CD4-positive, alpha-beta memory T cell (primary cell): ENCODE results near the gene NDUFB10. TPM values are rescaled to one million over a fixed set of nuclear protein-coding genes. Genes with fewer than 3 reads are reported as not detected.

ENCODE experiments used
- CTCF ChIA-PET: fragments of 350-600 bp; sonication (Branson Sonifier 250); formaldehyde crosslinking; loops from one replicate; lab custom pipeline; 2021; ENCODE audit warnings: inconsistent platforms; ENCODE audit not compliant: partially characterized antibody; lab: Charles Lee
- POLR2A ChIA-PET: fragments of 350-600 bp; sonication (Branson Sonifier 250); formaldehyde crosslinking; loops from one replicate; lab custom pipeline; 2021; ENCODE audit not compliant: partially characterized antibody; lab: Charles Lee
- DNase-seq, 5 donors: peaks; one replicate each; pipeline versions ENCODE4 v3.0.0 to v3.0.0-alpha.2; 2020 to 2022; ENCODE audit warnings: mixed read lengths in 1 of 5
- H3K27ac ChIP-seq: one replicate; pipeline ENCODE4 v1.7.0; 2013; ENCODE audit warnings: low read depth, low read length
- H3K27me3 ChIP-seq: 2 replicates; pipeline ENCODE4 v1.7.0; 2013; ENCODE audit warnings: mild to moderate bottlenecking, low read length, moderate library complexity; ENCODE audit not compliant: insufficient read depth
- H3K36me3 ChIP-seq: 2 replicates; pipeline ENCODE4 v1.7.0; 2013; ENCODE audit warnings: mild to moderate bottlenecking, low read length, moderate library complexity; ENCODE audit not compliant: insufficient read depth
- H3K4me1 ChIP-seq: 2 replicates; pipeline ENCODE4 v1.7.0; 2013; ENCODE audit warnings: mild to moderate bottlenecking, low read length, moderate library complexity; ENCODE audit not compliant: insufficient read depth
- H3K4me3 ChIP-seq, 2 donors: one replicate each; pipeline ENCODE4 v1.7.0; 2013; ENCODE audit warnings: low read length in 2 of 2, mild to moderate bottlenecking in 1 of 2
- H3K9me3 ChIP-seq, 2 donors: one replicate each; pipeline ENCODE4 v1.7.0; 2013; ENCODE audit warnings: low read length in 2 of 2, control low read depth in 1 of 2; ENCODE audit not compliant: control insufficient read depth in 1 of 2
- H3K27ac Mint-ChIP-seq, 7 donors: one replicate each; pipeline ENCODE4 v1.8.0; 2020 to 2021; ENCODE audit warnings: mixed read lengths in 7 of 7, mild to moderate bottlenecking in 6 of 7, inconsistent platforms in 3 of 7, moderate library complexity in 3 of 7
- H3K27me3 Mint-ChIP-seq, 2 donors: one replicate each; pipeline ENCODE4 v1.8.0; 2020 to 2021; ENCODE audit warnings: mixed read lengths in 2 of 2
- H3K36me3 Mint-ChIP-seq, 2 donors: one replicate each; pipeline ENCODE4 v1.8.0; 2020 to 2021; ENCODE audit warnings: mixed read lengths in 2 of 2, inconsistent platforms in 1 of 2, mild to moderate bottlenecking in 1 of 2
- H3K4me1 Mint-ChIP-seq, 4 donors: one replicate each; pipeline ENCODE4 v1.8.0; 2020 to 2021; ENCODE audit warnings: mixed read lengths in 4 of 4, mild to moderate bottlenecking in 1 of 4
- H3K4me3 Mint-ChIP-seq, 8 donors: one replicate each; pipeline ENCODE4 v1.8.0; 2020 to 2021; ENCODE audit warnings: mixed read lengths in 8 of 8, mild to moderate bottlenecking in 7 of 8, moderate library complexity in 6 of 8, inconsistent platforms in 3 of 8
- H3K9me3 Mint-ChIP-seq, 8 donors: one replicate each; pipeline ENCODE4 v1.8.0; 2020 to 2021; ENCODE audit warnings: mixed read lengths in 8 of 8, mild to moderate bottlenecking in 5 of 8, inconsistent platforms in 3 of 8, moderate library complexity in 1 of 8
- intact Hi-C: fragments of 100-400 bp; cut with micrococcal nuclease; formaldehyde crosslinking; loops from one replicate; pipeline ENCODE4 v1.15.1; 2023
- polyA plus RNA-seq, 2 donors: library from polyadenylated mRNA; unstranded; fragments of 300-500 nt; fragmentation: Illumina TruSeq; gene quantifications; one replicate each; pipeline ENCODE4 v1.2.3, GENCODE V29; 2021
- total RNA-seq, 2 experiments: library from RNA; stranded (reverse); gene quantifications; one replicate each; pipeline ENCODE4 v1.2.3, GENCODE V29; 2021

NDUFB10 gene
- total and polyA plus RNA-seq, 4 experiments from 2014 or later, result 76.5 to 223 (median 146) TPM

DNA sequence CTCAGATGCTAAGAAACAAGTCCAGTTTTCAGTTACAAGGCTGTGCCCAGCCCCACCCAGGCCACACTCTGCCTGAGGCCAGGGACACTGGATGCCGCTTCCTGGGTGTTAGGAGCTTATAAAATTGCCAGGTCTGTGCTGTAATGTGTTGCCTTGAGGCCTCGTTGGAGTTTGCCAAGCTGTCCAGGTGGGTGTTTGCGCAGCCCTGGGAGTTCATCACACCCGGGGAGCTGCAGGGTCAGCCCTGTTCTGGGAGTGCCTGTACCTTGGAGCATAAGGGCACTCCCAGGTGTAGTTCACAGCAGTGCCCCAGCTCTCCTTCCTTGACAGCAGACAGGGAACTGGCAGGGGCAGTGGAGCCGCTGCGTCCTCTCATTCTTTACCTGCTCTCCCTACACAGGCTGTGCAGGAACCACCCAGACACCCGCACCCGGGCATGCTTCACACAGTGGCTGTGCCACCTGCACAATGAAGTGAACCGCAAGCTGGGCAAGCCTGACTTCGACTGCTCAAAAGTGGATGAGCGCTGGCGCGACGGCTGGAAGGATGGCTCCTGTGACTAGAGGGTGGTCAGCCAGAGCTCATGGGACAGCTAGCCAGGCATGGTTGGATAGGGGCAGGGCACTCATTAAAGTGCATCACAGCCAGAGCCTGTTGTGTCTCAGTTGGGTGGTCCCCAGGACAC, 26.3 kb downstream of the NDUFB10 start:
- peaks cover 4% of the 10 kb centered on the region for H3K36me3 ChIP-seq
- CTCF ChIA-PET, result interaction anchor here (2.1 kb wide), 1 partner anchor 18 kb away, joined by 8 read pairs; no protein-coding TSS in a partner anchor
- H3K36me3 Mint-ChIP-seq, result peaks cover 6 to 10% of the 10 kb centered on the region in 2 donors
- H3K4me1 Mint-ChIP-seq, result peaks cover 6 to 33% (median 20%) of the 10 kb centered on the region in 4 donors
- intact Hi-C loops, result no loop called here
- peaks cover 31% of the 10 kb centered on the region for H3K4me1 ChIP-seq
- peaks cover 15% of the 10 kb centered on the region for H3K27me3 ChIP-seq
- no peak for DNase-seq
- no peaks in the 10 kb centered on the region for H3K9me3 ChIP-seq
- H3K27ac ChIP-seq, result no peak overlapping the region
- H3K4me3 ChIP-seq, result no peak overlapping the region
- peak overlapping the region in 3 of 7 donors; percentile 54 to 69 (median 55) for H3K27ac Mint-ChIP-seq
- H3K9me3 Mint-ChIP-seq, result no peaks in the 10 kb centered on the region
- peak overlapping the region in 7 of 8 donors; percentile 6 to 79 (median 77) for H3K4me3 Mint-ChIP-seq
- peaks cover 14 to 16% of the 10 kb centered on the region in 2 donors for H3K27me3 Mint-ChIP-seq
- POLR2A ChIA-PET, result interaction anchor here (1.1 to 7.5 kb wide), 5 partner anchors 9 to 229 kb away, joined by 3 to 99 read pairs (median 4); partner anchors contain the start of genes NDUFB10, PGP, RNF151 and RPS2

- POLR2A ChIA-PET, result interaction anchor here (0.8 to 7.5 kb wide), 4 partner anchors 16 to 26 kb away, joined by 3 to 99 read pairs (median 6); partner anchors contain the start of genes NDUFB10, RNF151, RPS2 and TBL3
- Histone ChIP-seq H3K9me3 (no peaks in the 10 kb centered on the region), H3K4me3 (no peak overlapping the region), H3K4me1 (peaks cover 43% of the 10 kb centered on the region), H3K27ac (no peak overlapping the region), H3K27me3 (no peaks in the 10 kb centered on the region), H3K36me3 (peaks cover 4% of the 10 kb centered on the region)
- intact Hi-C loops, result no loop called here
- DNase-seq, result no peak
- H3K27me3 Mint-ChIP-seq, result peaks cover 6 to 9% of the 10 kb centered on the region in 2 donors
- peak overlapping the region in 1 of 7 donors; percentile 68 for H3K27ac Mint-ChIP-seq
- H3K9me3 Mint-ChIP-seq, result no peaks in the 10 kb centered on the region
- H3K4me1 Mint-ChIP-seq, result peaks cover 10 to 43% (median 27%) of the 10 kb centered on the region in 4 donors
- H3K36me3 Mint-ChIP-seq, result peaks cover 6 to 10% of the 10 kb centered on the region in 2 donors
- CTCF ChIA-PET, result interaction anchor here (3.3 kb wide), 1 partner anchor 17 kb away, joined by 13 read pairs; no protein-coding TSS in a partner anchor
- peak overlapping the region in 1 of 8 donors; percentile 60 for H3K4me3 Mint-ChIP-seq
Measured at GRCh38 chr16:1987198-1987597, 27.9 kb downstream of the NDUFB10 start.

DNA sequence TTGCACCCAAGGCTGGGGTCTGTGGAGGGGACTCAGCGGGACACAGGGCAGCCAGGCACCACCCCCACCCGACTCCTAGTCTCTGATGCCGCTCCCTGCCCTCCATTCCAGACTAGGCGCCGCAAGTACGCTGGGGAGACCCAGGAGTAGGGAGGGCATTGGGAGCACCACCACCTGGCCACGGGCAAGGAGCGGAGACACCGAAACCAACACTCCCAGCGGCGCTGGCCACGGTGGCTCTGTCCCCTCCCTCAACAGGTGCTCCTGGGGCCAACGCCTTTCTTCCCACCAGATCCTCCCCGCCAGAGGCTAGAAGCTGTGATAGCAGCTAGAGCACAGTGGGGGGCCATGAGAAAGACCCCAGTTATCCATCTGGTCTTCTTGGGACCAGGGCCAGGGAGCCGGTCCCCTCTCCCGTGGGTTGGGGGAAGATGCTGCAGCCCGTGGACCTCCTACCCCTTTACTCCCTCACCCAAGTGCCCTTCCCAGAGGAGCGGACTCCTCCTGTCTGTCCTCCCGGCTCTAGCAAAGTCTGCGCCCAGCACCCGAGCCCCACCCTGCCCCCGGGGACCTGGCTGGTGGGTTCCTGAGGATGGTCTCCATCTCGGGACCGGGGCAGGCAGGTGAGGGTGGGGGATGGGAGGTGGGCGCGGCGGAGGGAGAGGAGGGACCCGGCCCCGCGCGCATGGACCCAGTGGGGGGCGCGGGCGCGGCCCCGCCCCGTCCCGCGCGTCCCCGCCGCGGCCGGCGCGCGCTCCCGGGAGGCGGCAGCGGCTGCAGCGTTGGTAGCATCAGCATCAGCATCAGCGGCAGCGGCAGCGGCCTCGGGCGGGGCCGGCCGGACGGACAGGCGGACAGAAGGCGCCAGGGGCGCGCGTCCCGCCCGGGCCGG, 30.1 kb downstream of the NDUFB10 start, which contains the start of gene SYNGR3:
SYNGR3 (plus strand) TSS at position 762 of the 892 bp plus-strand sequence. CDS start 133 bp downstream, outside the sequence.
- H3K27me3 ChIP-seq, result no peaks in the 10 kb centered on the region

GRCh38 chr16:1990101-1990350, 30.7 kb downstream of the NDUFB10 start:
- Histone ChIP-seq H3K36me3 (peaks cover 4% of the 10 kb centered on the region), H3K27ac (no peak overlapping the region), H3K4me3 (no peak overlapping the region), H3K4me1 (peaks cover 26% of the 10 kb centered on the region), H3K27me3 (no peaks in the 10 kb centered on the region), H3K9me3 (no peaks in the 10 kb centered on the region)
- DNase-seq, result no peak
- H3K27me3 Mint-ChIP-seq, result peaks cover 6 to 7% of the 10 kb centered on the region in 2 donors
- peaks cover 0 to 1% (median 0%) of the 10 kb centered on the region in 8 donors for H3K9me3 Mint-ChIP-seq
- peaks cover 6 to 9% of the 10 kb centered on the region in 2 donors for H3K36me3 Mint-ChIP-seq
- no peak overlapping the region for H3K4me3 Mint-ChIP-seq
- ChIA-PET CTCF (interaction anchor here (1.6 kb wide), 1 partner anchor 14 kb away, joined by 7 read pairs; no protein-coding TSS in a partner anchor), POLR2A (interaction anchor here (1.1 to 5.7 kb wide), 7 partner anchors 9 to 165 kb away, joined by 3 to 71 read pairs (median 29); partner anchors contain the start of genes MSRB1, NDUFB10, NOXO1 and RPS2)
- intact Hi-C loops, result loop anchor here (2.0 to 5.0 kb wide), 2 partner anchors 17 to 48 kb away; partner anchors contain the start of genes MSRB1 and TBL3
- H3K27ac Mint-ChIP-seq, result no peak overlapping the region
- peaks cover 6 to 30% (median 18%) of the 10 kb centered on the region in 4 donors for H3K4me1 Mint-ChIP-seq

More for the DNA sequence above, 30.1 kb downstream of the NDUFB10 start, which contains the start of gene SYNGR3:
- intact Hi-C loops, result loop anchor here (2.0 to 5.0 kb wide), 2 partner anchors 17 to 47 kb away; partner anchors contain the start of genes MSRB1 and TBL3
- peak within 1 kb of the TSS in 5 of 7 donors; percentile 64 to 89 (median 70) for H3K27ac Mint-ChIP-seq
- H3K4me1 ChIP-seq, result peaks cover 32% of the 10 kb centered on the region
- no peak for DNase-seq
- CTCF ChIA-PET, result interaction anchor here (1.6 to 3.3 kb wide), 2 partner anchors 14 to 151 kb away, joined by 4 to 13 read pairs; no protein-coding TSS in a partner anchor
- POLR2A ChIA-PET, result interaction anchor here (1.9 to 5.7 kb wide), 5 partner anchors 19 to 166 kb away, joined by 7 to 71 read pairs (median 29); partner anchors contain the start of genes NDUFB10, RPS2, TRAF7 and ZNF598
- peak within 1 kb of the TSS; percentile 24 to 84 (median 76) for H3K4me3 Mint-ChIP-seq
- peaks cover 9 to 33% (median 19%) of the 10 kb centered on the region in 4 donors for H3K4me1 Mint-ChIP-seq
- peaks cover 4% of the 10 kb centered on the region for H3K36me3 ChIP-seq
- peaks cover 6 to 10% of the 10 kb centered on the region in 2 donors for H3K36me3 Mint-ChIP-seq
- H3K4me3 ChIP-seq, result peak within 1 kb of the TSS; percentile 36 to 52
- H3K9me3 Mint-ChIP-seq, result peaks cover 0 to 1% (median 0%) of the 10 kb centered on the region in 8 donors
- peaks cover 6 to 7% of the 10 kb centered on the region in 2 donors for H3K27me3 Mint-ChIP-seq
- H3K9me3 ChIP-seq, result no peaks in the 10 kb centered on the region
- H3K27ac ChIP-seq, result peak within 1 kb of the TSS; percentile 30

GRCh38 chr16:1990351-1991134, 31.2 kb downstream of the NDUFB10 start:
- peak overlapping the region; percentile 30 for H3K27ac ChIP-seq

More at GRCh38 chr16:1990351-1991134, 31.2 kb downstream of the NDUFB10 start:
- Mint-ChIP-seq H3K27ac (peak overlapping the region in 6 of 7 donors; percentile 76 to 93 (median 86)), H3K27me3 (peaks cover 6 to 7% of the 10 kb centered on the region in 2 donors), H3K4me3 (peak overlapping the region; percentile 73 to 84 (median 78)), H3K36me3 (peaks cover 6% of the 10 kb centered on the region in 2 donors), H3K9me3 (peaks cover 0 to 1% (median 0%) of the 10 kb centered on the region in 8 donors), H3K4me1 (peaks cover 6 to 30% (median 16%) of the 10 kb centered on the region in 4 donors)
- DNase-seq, result peak in 1 of 5 donors; percentile 56
- H3K36me3 ChIP-seq, result peaks cover 4% of the 10 kb centered on the region
- ChIA-PET POLR2A (interaction anchor here (1.1 to 5.7 kb wide), 8 partner anchors 9 to 218 kb away, joined by 3 to 71 read pairs (median 24); partner anchors contain the start of genes EME2, MRPS34, MSRB1 and NDUFB10), CTCF (interaction anchor here (1.2 to 1.6 kb wide), 2 partner anchors 13 to 150 kb away, joined by 5 to 7 read pairs; no protein-coding TSS in a partner anchor)
- H3K9me3 ChIP-seq, result no peaks in the 10 kb centered on the region
- H3K27me3 ChIP-seq, result no peaks in the 10 kb centered on the region
- H3K4me1 ChIP-seq, result peaks cover 22% of the 10 kb centered on the region
- intact Hi-C loops, result loop anchor here (2.0 to 5.0 kb wide), 2 partner anchors 18 to 48 kb away; partner anchors contain the start of genes MSRB1 and TBL3
- H3K4me3 ChIP-seq, result peak overlapping the region; percentile 36 to 52
